C4-2B (cell line): Measurements from ENCODE around the gene TSTD2.

ENCODE experiments used
- ZFX ChIP-seq: fragments of 450-650 bp; IDR thresholded peaks from 2 replicates; pipeline ENCODE4 v1.6.1; 2017
- TF ChIP-seq, protein P1 (sequence below): fragments of 450-650 bp; conservative IDR thresholded peaks from 2 replicates; pipeline ENCODE4 v1.5.1; 2017; ENCODE audit warnings: mild to moderate bottlenecking

GRCh38 chr9:97601228-97601898, 31.8 kb downstream of the TSTD2 start:
- TF ChIP-seq, protein P1, sequence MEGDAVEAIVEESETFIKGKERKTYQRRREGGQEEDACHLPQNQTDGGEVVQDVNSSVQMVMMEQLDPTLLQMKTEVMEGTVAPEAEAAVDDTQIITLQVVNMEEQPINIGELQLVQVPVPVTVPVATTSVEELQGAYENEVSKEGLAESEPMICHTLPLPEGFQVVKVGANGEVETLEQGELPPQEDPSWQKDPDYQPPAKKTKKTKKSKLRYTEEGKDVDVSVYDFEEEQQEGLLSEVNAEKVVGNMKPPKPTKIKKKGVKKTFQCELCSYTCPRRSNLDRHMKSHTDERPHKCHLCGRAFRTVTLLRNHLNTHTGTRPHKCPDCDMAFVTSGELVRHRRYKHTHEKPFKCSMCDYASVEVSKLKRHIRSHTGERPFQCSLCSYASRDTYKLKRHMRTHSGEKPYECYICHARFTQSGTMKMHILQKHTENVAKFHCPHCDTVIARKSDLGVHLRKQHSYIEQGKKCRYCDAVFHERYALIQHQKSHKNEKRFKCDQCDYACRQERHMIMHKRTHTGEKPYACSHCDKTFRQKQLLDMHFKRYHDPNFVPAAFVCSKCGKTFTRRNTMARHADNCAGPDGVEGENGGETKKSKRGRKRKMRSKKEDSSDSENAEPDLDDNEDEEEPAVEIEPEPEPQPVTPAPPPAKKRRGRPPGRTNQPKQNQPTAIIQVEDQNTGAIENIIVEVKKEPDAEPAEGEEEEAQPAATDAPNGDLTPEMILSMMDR: no peak
- TF ChIP-seq ZFX: no peak
